G401 (cell line): ENCODE measurements around the gene RNF175. TPM values are rescaled to one million over a fixed set of nuclear protein-coding genes. Genes with fewer than 3 reads are reported as not detected.

Experiments
- DNase-seq: peaks from one replicate; pipeline ENCODE4 v3.0.0-alpha.2; 2015; ENCODE audit warnings: low spot score
- in situ Hi-C: cut with HindIII; loops from 2 replicates; pipeline ENCODE4 v1.10.0; 2016; ENCODE audit warnings: low sequenced_read_pairs, mixed read lengths
- total RNA-seq: library from RNA; depleted of rRNA; stranded (reverse); fragments of >200 nt; shearing (Covaris generic); gene quantifications from 2 replicates; pipeline ENCODE4 v1.2.3, GENCODE V29; 2014

RNF175 gene
- total RNA-seq, 1 experiment from 2014 or later = not detected

GRCh38 chr4:153787061-153787560 lies 27.3 kb upstream of the RNF175 start:
- no peak for DNase-seq

GRCh38 chr4:153785910-153786721 lies 26.3 kb upstream of the RNF175 start:
- peak; percentile 18 for DNase-seq
- in situ Hi-C loops = no loop called here

More at GRCh38 chr4:153787061-153787560, 27.3 kb upstream of the RNF175 start:
- in situ Hi-C loops = no loop called here

GRCh38 chr4:153784166-153784699 lies 24.4 kb upstream of the RNF175 start:
- in situ Hi-C loops = no loop called here
- DNase-seq = no peak

GRCh38 chr4:153782581-153782980 lies 22.8 kb upstream of the RNF175 start:
- in situ Hi-C loops = no loop called here
- DNase-seq = no peak

- in situ Hi-C loops = no loop called here
- no peak for DNase-seq
These were observed 22.0 kb upstream of the RNF175 start for GRCh38 chr4:153781717-153782416.

GRCh38 chr4:153781280-153781679 lies 21.5 kb upstream of the RNF175 start:
- DNase-seq = no peak
- in situ Hi-C loops = no loop called here

GRCh38 chr4:153780876-153781275 lies 21.1 kb upstream of the RNF175 start:
- DNase-seq = no peak
- in situ Hi-C loops = no loop called here

- in situ Hi-C loops = no loop called here
- DNase-seq = no peak
These were observed 20.4 kb upstream of the RNF175 start for GRCh38 chr4:153780221-153780620.

GRCh38 chr4:153778383-153778782 lies 18.6 kb upstream of the RNF175 start:
- in situ Hi-C loops = no loop called here
- no peak for DNase-seq

- in situ Hi-C loops = no loop called here
- no peak for DNase-seq
These were observed 17.6 kb upstream of the RNF175 start for GRCh38 chr4:153777421-153777820.

- in situ Hi-C loops = no loop called here
- no peak for DNase-seq
These were observed 16.8 kb upstream of the RNF175 start for GRCh38 chr4:153776601-153777000.

- DNase-seq = no peak
- in situ Hi-C loops = no loop called here
These were observed 13.4 kb upstream of the RNF175 start for GRCh38 chr4:153773236-153773690.

- DNase-seq = no peak
- in situ Hi-C loops = no loop called here
These were observed 11.2 kb upstream of the RNF175 start for GRCh38 chr4:153771046-153771445.

GRCh38 chr4:153766758-153767157 lies 6.9 kb upstream of the RNF175 start:
- no peak for DNase-seq
- in situ Hi-C loops = no loop called here

- in situ Hi-C loops = no loop called here
- no peak for DNase-seq
These were observed 6.1 kb upstream of the RNF175 start for GRCh38 chr4:153765894-153766293.

GRCh38 chr4:153764601-153765368 lies 5.0 kb upstream of the RNF175 start:
- DNase-seq = no peak
- in situ Hi-C loops = no loop called here

GRCh38 chr4:153763404-153763803 lies 3.6 kb upstream of the RNF175 start:
- in situ Hi-C loops = no loop called here
- peak; percentile 14 for DNase-seq

- in situ Hi-C loops = no loop called here
These were observed 977 bp downstream of the RNF175 start for GRCh38 chr4:153758688-153759406.

GRCh38 chr4:153758136-153758535 lies 1.7 kb downstream of the RNF175 start:
- in situ Hi-C loops = no loop called here
- peak; percentile 39 for DNase-seq

More at GRCh38 chr4:153758688-153759406, 977 bp downstream of the RNF175 start:
- DNase-seq = peak; percentile 59
